Spinal cord (tissue), 10 donors: ENCODE results near the gene PLXDC2. TPM values are rescaled to one million over a fixed set of nuclear protein-coding genes. Genes with fewer than 3 reads are reported as not detected.

ENCODE experiments used
- DNase-seq, 6 donors: peaks; one replicate each; pipeline versions ENCODE4 v3.0.0 to v3.0.0-alpha.2; 2013 to 2015; ENCODE audit warnings: low spot score in 6 of 6, low read depth in 4 of 6
- H3K27ac ChIP-seq: one replicate; pipeline ENCODE4 v1.5.1; 2013; ENCODE audit warnings: low read depth, low read length, control low read depth
- H3K27me3 ChIP-seq: one replicate; pipeline ENCODE4 v1.6.1; 2013; ENCODE audit warnings: low read length; ENCODE audit not compliant: control insufficient read depth, insufficient read depth
- H3K36me3 ChIP-seq: one replicate; pipeline ENCODE4 v1.6.1; 2013; ENCODE audit warnings: low read length; ENCODE audit not compliant: control insufficient read depth, insufficient read depth
- H3K4me1 ChIP-seq: one replicate; pipeline ENCODE4 v1.6.1; 2013; ENCODE audit warnings: low read length; ENCODE audit not compliant: control insufficient read depth, insufficient read depth
- H3K4me3 ChIP-seq: one replicate; pipeline ENCODE4 v1.5.1; 2013; ENCODE audit warnings: low read depth, low read length, control low read depth
- H3K9me3 ChIP-seq: one replicate; pipeline ENCODE4 v1.6.1; 2013; ENCODE audit warnings: low read length; ENCODE audit not compliant: control insufficient read depth, insufficient read depth
- WGBS: methylation state at CpG from one replicate; pipeline ENCODE4 v1.1.5; 2013; ENCODE audit warnings: missing lambda C conversion rate; ENCODE audit not compliant: insufficient coverage; 5-methylcytosine and 5-hydroxymethylcytosine counted together
- polyA plus RNA-seq, 2 donors: library from polyadenylated mRNA; unstranded; fragments of 120-200 nt; gene quantifications; one replicate each; pipeline ENCODE4 v1.2.1, GENCODE V29; 2013; ENCODE audit not compliant: insufficient read length in 2 of 2
- total RNA-seq, 2 donors: library from RNA; depleted of rRNA in 1 of 2; stranded (reverse); fragments of 120-200 nt in 1 of 2; fragments of >200 nt in 1 of 2; gene quantifications; one replicate each; pipeline versions ENCODE4 v1.2.3 to v1.2.4, GENCODE V29; 2013 to 2014
- donor health status: healthy.

Gene PLXDC2
- total and polyA plus RNA-seq, 4 donors: 25.3 to 83.1 (median 55.7) TPM

DNA sequence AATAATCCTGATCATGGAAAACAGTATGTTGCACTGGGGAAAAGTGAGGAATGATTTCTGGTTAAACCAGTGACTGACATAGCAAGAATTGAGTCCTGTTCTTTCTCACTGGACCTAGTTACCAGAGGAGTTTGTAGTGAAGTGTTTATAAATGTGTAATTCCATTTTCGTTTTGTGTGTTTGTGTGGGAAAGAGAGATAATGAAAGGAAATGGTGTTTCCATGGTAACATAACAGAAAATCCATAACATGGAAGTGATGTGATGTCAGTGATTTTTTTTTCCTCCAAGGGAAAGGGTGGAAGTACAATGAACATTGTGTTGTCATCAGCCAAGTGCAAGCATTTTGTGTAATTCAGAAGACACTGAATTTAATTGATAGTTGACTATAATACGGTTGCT lies 283.9 kb downstream of the PLXDC2 start:
- Histone ChIP-seq H3K9me3 (no peaks in the 10 kb centered on the region), H3K4me1 (no peaks in the 10 kb centered on the region), H3K4me3 (no peak overlapping the region), H3K27me3 (no peaks in the 10 kb centered on the region), H3K36me3 (no peaks in the 10 kb centered on the region), H3K27ac (no peak overlapping the region)
- WGBS: no CpG with 5 or more reads among the region's 2 CpGs
- peak in 2 of 6 donors; percentile 65 to 71 for DNase-seq

DNA sequence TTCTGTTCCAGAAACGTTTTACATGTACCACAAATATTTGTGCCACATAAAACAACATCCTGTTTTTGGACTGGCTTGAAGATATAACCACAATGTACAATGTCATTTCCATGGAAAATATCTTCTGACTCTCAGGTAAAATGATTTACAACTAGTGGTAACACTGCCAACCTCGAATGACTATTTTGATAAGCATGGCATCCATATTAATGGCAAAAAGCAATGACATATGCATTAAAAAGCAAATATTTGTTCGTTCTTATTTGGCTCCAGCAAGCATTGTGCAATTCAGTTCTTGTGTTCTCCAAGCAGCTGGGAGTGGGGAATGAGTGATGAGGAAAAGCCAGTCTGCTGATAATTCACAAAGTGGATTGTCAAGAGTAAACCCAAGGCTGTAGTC lies 289.0 kb downstream of the PLXDC2 start:
- Histone ChIP-seq H3K4me3 (no peak overlapping the region), H3K4me1 (peaks cover under 1% of the 10 kb centered on the region), H3K27me3 (no peaks in the 10 kb centered on the region), H3K27ac (no peak overlapping the region), H3K36me3 (no peaks in the 10 kb centered on the region), H3K9me3 (no peaks in the 10 kb centered on the region)
- no peak for DNase-seq
- WGBS: no CpG with 5 or more reads among the region's 3 CpGs

DNA sequence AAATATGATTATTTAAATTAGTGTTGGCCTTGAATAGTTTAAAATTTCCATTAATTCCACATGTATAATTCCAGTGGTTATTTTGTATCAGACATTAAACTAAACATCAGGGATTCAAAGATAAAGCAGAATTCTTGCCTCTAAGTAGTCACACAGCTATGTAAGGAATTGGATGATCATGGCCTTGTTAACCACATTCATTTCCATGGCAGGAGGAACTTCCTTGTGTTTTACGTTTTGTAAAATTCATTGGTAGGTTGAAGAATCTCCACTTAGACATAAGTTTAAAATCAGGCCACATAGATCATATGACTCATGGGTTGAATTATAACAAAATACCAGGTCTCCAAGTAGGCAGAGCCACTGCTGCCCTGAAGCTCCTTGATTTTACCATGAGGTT lies 289.7 kb downstream of the PLXDC2 start:
- Histone ChIP-seq H3K4me1 (peaks cover 4% of the 10 kb centered on the region), H3K27me3 (no peaks in the 10 kb centered on the region), H3K36me3 (no peaks in the 10 kb centered on the region), H3K9me3 (no peaks in the 10 kb centered on the region), H3K27ac (no peak overlapping the region), H3K4me3 (no peak overlapping the region)
- no CpG with 5 or more reads among the region's 1 CpG for WGBS
- DNase-seq: no peak

DNA sequence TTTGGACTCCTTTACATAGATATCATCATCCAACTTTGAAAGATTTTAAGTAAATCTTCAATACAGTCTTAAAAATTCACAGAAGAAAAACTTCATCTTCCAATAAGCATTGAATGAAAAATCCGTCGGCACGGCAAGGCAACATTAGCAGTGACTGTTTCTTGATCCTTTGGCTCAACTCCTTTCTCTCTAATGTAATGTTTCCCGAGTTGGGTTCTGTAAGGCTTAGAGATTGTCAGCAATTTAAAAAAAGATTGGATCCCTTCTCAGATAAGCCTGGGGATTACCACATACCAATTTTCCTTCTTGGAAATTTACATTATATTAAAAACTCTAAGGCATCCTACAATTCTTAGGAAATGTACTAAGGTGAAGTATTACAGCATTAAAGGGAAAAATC lies 291.8 kb downstream of the PLXDC2 start:
- no CpG with 5 or more reads among the region's 4 CpGs for WGBS

DNA sequence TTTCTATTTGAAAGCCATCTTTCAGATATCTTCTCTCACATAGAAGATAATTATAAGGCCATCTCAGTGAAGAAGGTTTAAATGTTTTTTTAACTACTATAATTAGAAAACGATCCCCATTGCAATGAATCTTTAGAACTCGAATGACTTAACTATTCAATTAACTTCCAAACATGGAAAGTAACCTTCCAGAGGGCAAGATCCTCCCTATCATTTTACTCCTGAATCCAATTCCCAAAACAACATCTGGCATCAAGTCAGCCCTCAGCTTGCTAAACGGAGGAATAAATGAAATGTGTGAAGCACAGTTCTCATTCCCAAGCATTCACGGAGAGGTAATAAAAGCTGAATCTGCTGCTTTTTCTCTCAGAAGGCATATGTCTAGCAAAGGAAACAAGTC lies 293.4 kb downstream of the PLXDC2 start:
- Histone ChIP-seq H3K9me3 (no peaks in the 10 kb centered on the region), H3K4me3 (no peak overlapping the region), H3K4me1 (peaks cover 4% of the 10 kb centered on the region), H3K36me3 (no peaks in the 10 kb centered on the region), H3K27me3 (no peaks in the 10 kb centered on the region), H3K27ac (no peak overlapping the region)
- 42% methylated on average over 2 of the region's 4 CpGs for WGBS
- peak in 1 of 6 donors; percentile 19 for DNase-seq

More for the DNA sequence above, 291.8 kb downstream of the PLXDC2 start:
- Histone ChIP-seq H3K27ac (no peak overlapping the region), H3K4me3 (no peak overlapping the region), H3K36me3 (no peaks in the 10 kb centered on the region), H3K27me3 (no peaks in the 10 kb centered on the region), H3K9me3 (no peaks in the 10 kb centered on the region), H3K4me1 (peaks cover 4% of the 10 kb centered on the region)
- DNase-seq: no peak

DNA sequence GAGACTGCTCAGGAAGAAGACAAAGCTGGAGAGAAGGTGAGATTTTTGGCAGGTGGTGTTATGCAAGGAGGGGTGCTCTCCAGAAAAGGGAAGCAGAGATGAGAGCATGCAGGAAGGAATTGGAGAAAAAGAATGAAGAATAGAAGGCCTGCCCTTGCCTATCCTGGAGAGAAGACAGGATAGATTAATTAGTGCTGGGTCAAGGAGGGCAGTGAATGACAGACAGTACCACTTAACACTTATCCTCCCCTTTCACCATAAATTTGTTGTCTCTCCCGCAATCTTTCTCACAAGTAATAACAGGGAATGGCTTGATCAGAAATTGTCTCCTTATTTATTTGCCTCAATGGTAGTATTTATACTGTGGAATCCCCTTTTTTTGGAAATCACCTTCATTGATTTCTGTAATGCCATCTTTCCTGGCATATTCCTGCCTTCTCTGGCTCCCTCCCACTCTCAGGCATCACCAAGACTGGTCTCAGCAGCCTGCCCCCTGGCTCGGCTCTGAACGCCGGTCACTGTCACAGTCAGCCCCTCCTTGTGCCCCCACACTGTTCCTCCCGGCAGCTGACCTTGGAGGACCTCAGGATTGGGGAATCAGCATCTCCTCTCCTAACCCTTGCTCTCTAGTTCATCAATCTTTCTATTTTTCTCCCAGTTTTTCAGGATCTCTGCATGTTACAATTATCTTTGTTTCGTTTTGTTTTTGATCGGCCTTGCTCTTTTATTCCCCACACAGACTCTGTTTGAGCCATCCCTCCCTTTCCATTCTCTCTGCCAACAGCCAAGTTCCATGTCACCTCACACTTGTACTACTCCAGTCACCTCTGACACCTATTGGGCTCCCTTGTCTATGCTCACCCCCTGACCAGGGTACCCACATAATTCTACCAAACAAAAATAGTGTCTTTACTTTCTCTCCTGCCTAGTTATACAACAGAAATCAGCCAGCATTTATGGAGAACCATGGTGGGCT lies 294.2 kb downstream of the PLXDC2 start:
- peaks cover 4% of the 10 kb centered on the region for H3K4me1 ChIP-seq
- H3K4me3 ChIP-seq: peak overlapping the region; percentile 24
- H3K9me3 ChIP-seq: no peaks in the 10 kb centered on the region
- no peaks in the 10 kb centered on the region for H3K36me3 ChIP-seq
- DNase-seq: no peak
- H3K27ac ChIP-seq: no peak overlapping the region
- WGBS: 15% methylated on average over 6 of the region's 7 CpGs
- no peaks in the 10 kb centered on the region for H3K27me3 ChIP-seq

DNA sequence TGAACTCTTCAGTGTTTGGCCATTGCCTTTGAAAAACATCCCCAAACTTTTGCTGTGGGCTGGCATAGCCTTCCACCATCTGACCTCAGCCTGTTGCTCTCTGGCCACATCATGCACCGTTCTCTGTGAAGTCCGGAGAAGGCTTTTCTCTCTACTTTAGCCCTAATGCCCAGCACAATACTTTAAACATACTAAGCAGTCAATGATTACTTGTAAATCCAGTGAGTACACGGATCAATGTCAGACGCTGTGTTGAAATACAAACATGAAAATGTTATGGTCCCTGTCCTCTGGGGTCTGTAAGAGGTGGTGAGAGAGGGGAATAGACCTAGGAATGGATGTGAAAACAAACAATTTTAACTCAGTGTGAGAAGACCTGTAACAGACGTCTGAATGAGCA lies 297.9 kb downstream of the PLXDC2 start:
- peaks cover 4% of the 10 kb centered on the region for H3K4me1 ChIP-seq
- DNase-seq: no peak
- no peaks in the 10 kb centered on the region for H3K9me3 ChIP-seq
- no peaks in the 10 kb centered on the region for H3K27me3 ChIP-seq
- H3K4me3 ChIP-seq: no peak overlapping the region
- H3K36me3 ChIP-seq: no peaks in the 10 kb centered on the region
- WGBS: 91% methylated on average over 3 of the region's 5 CpGs
- H3K27ac ChIP-seq: no peak overlapping the region

DNA sequence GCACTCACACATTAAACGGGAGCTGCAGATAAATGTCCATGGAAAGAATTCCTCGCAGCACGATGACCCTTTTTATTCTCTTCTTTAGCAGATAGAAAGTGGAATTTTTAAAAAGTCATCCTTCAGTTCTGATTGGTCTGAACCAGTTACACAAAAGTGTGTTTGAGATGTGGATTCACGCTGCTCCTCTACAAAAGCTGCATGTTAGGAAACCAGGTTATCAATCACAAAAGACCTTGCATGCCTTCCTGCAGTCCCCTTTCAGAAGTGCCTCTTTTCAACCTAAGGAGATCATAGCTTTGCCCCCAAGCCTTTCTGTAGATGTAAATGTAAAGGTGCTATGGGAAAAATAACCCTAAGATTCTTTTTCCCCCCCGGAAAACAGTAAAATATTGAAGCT lies 299.7 kb downstream of the PLXDC2 start:
- no peaks in the 10 kb centered on the region for H3K36me3 ChIP-seq
- H3K4me3 ChIP-seq: no peak overlapping the region
- H3K4me1 ChIP-seq: no peaks in the 10 kb centered on the region
- DNase-seq: no peak
- H3K9me3 ChIP-seq: no peaks in the 10 kb centered on the region
- no CpG with 5 or more reads among the region's 5 CpGs for WGBS
- no peaks in the 10 kb centered on the region for H3K27me3 ChIP-seq
- H3K27ac ChIP-seq: no peak overlapping the region

DNA sequence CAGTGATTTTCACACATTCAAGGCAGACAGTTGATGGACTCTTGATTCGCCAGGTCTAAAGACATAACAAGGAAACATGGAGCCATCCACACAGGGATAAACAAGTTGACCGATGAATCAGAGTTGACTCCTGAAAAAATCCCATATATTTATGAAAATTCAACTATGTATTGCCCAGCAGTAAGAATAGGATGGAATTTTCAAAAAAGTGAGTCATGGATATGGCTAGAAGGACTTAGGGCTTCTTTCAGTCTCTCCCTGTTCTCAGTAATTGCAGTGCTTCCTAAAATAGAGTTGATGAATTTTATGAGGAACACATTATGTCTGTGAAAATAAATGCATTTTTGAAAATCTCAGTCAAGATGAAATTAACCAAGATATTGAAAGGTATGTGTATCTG lies 301.2 kb downstream of the PLXDC2 start:
- WGBS: no CpG with 5 or more reads among the region's 2 CpGs
- Histone ChIP-seq H3K27ac (no peak overlapping the region), H3K27me3 (no peaks in the 10 kb centered on the region), H3K36me3 (no peaks in the 10 kb centered on the region), H3K4me1 (no peaks in the 10 kb centered on the region), H3K9me3 (no peaks in the 10 kb centered on the region), H3K4me3 (no peak overlapping the region)
- no peak for DNase-seq

DNA sequence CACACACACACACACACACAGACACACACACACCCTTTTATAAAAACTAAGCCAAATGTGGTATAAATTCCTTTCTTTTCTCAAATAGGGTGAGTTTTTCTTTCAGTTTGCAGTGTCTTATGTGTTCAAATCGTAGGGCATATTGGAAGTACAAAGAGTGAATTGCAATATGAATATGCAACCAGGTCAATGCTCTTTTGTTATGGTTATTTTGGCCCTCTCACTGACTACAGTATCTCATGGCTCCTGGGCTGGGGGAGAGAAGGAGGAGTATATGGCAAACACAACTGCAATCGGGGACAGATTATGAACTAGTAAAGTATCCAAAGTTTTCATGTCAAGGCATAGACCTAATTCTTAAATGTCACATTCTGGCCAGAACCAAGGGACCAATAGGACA lies 301.9 kb downstream of the PLXDC2 start:
- H3K4me3 ChIP-seq: no peak overlapping the region
- no peak overlapping the region for H3K27ac ChIP-seq
- no peak for DNase-seq
- H3K9me3 ChIP-seq: no peaks in the 10 kb centered on the region
- H3K4me1 ChIP-seq: no peaks in the 10 kb centered on the region
- no CpG with 5 or more reads among the region's 2 CpGs for whole genome bisulfite sequencing
- no peaks in the 10 kb centered on the region for H3K27me3 ChIP-seq
- H3K36me3 ChIP-seq: no peaks in the 10 kb centered on the region
